ENCODE results near the gene RBBP4.
"Not testable (repeated sequence)": the region's sequence is repeated elsewhere in the genome, so short reads cannot be mapped to it uniquely, and the experiment has no call there.

The RBBP4 gene

DNA sequence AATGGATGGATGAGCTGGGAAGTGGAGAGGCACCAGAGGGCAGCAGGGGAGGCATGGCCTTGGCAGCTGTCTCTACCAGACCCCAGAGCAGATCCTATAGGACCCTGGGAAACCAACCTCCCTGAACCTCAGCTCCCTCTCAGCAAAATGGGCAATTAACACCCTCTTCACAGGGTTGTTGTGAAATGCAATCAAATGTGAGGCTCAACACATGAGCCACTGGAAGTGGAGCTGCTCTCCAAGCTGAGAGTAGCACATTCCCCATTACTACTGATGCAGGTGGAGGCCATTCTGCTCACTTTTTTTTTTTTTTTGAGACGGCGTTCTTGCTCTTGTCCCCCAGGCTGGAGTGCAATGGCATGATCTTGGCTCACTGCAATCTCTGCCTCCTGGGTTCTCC, 58.1 kb downstream of the RBBP4 start:
- H3K27me3 ChIP-seq (ENCODE audit: insufficient read depth, low read length, poor library complexity), result no peaks in the 10 kb centered on the region
- H3K79me2 ChIP-seq (ENCODE audit: insufficient read depth, low read length), result no peaks in the 10 kb centered on the region
- H3K9ac ChIP-seq (ENCODE audit: low read depth, low read length), result no peak overlapping the region
- DNase-seq (no peak), ATAC-seq (ENCODE audit: insufficient read depth, low read depth) (no peak)
- no peaks in the 10 kb centered on the region for H4K20me1 ChIP-seq (ENCODE audit: insufficient read depth, low read length)
- H3K4me2 ChIP-seq (ENCODE audit: insufficient read depth, low read length), result no peak overlapping the region
- TF ChIP-seq EZH2 (IDR thresholded peaks at IDR 0.05; ENCODE audit: borderline replicate concordance, low read depth, low read length, severe bottlenecking), result no peak
- no peak for TF ChIP-seq CTCF (IDR thresholded peaks at IDR 0.05; ENCODE audit: borderline replicate concordance, extremely low read depth, low read length, poor library complexity, severe bottlenecking)
- no peak overlapping the region for H3K27ac ChIP-seq (ENCODE audit: low read length)
- H3K36me3 ChIP-seq (ENCODE audit: insufficient read depth, low read length), result no peaks in the 10 kb centered on the region
- H2AFZ ChIP-seq (ENCODE audit: low read depth, low read length), result no peak overlapping the region
- peaks cover 3% of the 10 kb centered on the region for H3K4me1 ChIP-seq (ENCODE audit: insufficient read depth, low read length)
- H3K9me3 ChIP-seq (ENCODE audit: insufficient read depth, low read length, severe bottlenecking), result no peaks in the 10 kb centered on the region
- H3K4me3 ChIP-seq (ENCODE audit: low read depth in 1 of 2, low read length in 2 of 2), result no peak overlapping the region

- H3K9ac ChIP-seq (ENCODE audit: low read depth, low read length), result no peak overlapping the region
- TF ChIP-seq CTCF (IDR thresholded peaks at IDR 0.05; ENCODE audit: borderline replicate concordance, extremely low read depth, low read length, poor library complexity, severe bottlenecking) (no peak), EZH2 (IDR thresholded peaks at IDR 0.05; ENCODE audit: borderline replicate concordance, low read depth, low read length, severe bottlenecking) (no peak)
- no peaks in the 10 kb centered on the region for H3K9me3 ChIP-seq (ENCODE audit: insufficient read depth, low read length, severe bottlenecking)
- ATAC-seq (ENCODE audit: insufficient read depth, low read depth) (no peak), DNase-seq (no peak)
- H3K27ac ChIP-seq (ENCODE audit: low read length), result no peak overlapping the region
- H3K79me2 ChIP-seq (ENCODE audit: insufficient read depth, low read length), result no peaks in the 10 kb centered on the region
- peaks cover 3% of the 10 kb centered on the region for H3K4me1 ChIP-seq (ENCODE audit: insufficient read depth, low read length)
- no peak overlapping the region for H3K4me3 ChIP-seq (ENCODE audit: low read depth in 1 of 2, low read length in 2 of 2)
- H3K27me3 ChIP-seq (ENCODE audit: insufficient read depth, low read length, poor library complexity), result no peaks in the 10 kb centered on the region
- H3K4me2 ChIP-seq (ENCODE audit: insufficient read depth, low read length), result no peak overlapping the region
- no peaks in the 10 kb centered on the region for H3K36me3 ChIP-seq (ENCODE audit: insufficient read depth, low read length)
- no peaks in the 10 kb centered on the region for H4K20me1 ChIP-seq (ENCODE audit: insufficient read depth, low read length)
- no peak overlapping the region for H2AFZ ChIP-seq (ENCODE audit: low read depth, low read length)
These were observed 58.5 kb downstream of the RBBP4 start for GRCh38 chr1:32709476-32709875.

DNA sequence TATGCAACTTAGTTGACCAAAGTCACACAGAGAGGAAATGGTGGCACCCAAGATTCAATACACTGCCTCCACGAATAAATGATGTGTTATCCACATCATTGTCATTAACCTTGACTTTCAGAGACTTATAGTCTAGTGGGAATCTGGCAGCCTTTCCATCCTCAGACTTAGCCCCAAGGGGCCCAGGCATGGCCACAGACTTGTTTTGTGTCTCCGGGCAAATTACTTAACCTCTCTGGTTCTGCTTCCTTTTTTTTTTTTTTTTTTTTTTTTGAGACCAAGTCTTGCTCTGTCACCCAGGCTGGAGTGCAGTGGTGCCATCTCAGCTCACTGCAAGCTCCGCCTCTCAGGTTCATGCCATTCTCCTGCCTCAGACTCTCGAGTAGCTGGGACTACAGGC, 60.2 kb downstream of the RBBP4 start:
- H3K4me1 ChIP-seq (ENCODE audit: insufficient read depth, low read length); ATAC-seq (ENCODE audit: insufficient read depth, low read depth); H2AFZ ChIP-seq (ENCODE audit: low read depth, low read length); H3K4me3 ChIP-seq (ENCODE audit: low read depth in 1 of 2, low read length in 2 of 2); H3K9ac ChIP-seq (ENCODE audit: low read depth, low read length); DNase-seq; H4K20me1 ChIP-seq (ENCODE audit: insufficient read depth, low read length); H3K4me2 ChIP-seq (ENCODE audit: insufficient read depth, low read length); H3K36me3 ChIP-seq (ENCODE audit: insufficient read depth, low read length); H3K27ac ChIP-seq (ENCODE audit: low read length); H3K79me2 ChIP-seq (ENCODE audit: insufficient read depth, low read length); H3K9me3 ChIP-seq (ENCODE audit: insufficient read depth, low read length, severe bottlenecking); H3K27me3 ChIP-seq (ENCODE audit: insufficient read depth, low read length, poor library complexity): not testable (repeated sequence)

GRCh38 chr1:32713081-32713480, 62.1 kb downstream of the RBBP4 start:
- TF ChIP-seq EZH2 (IDR thresholded peaks at IDR 0.05; ENCODE audit: borderline replicate concordance, low read depth, low read length, severe bottlenecking), result no peak
- TF ChIP-seq CTCF (IDR thresholded peaks at IDR 0.05; ENCODE audit: borderline replicate concordance, extremely low read depth, low read length, poor library complexity, severe bottlenecking), result no peak
- DNase-seq, result no peak
- no peaks in the 10 kb centered on the region for H3K27me3 ChIP-seq (ENCODE audit: insufficient read depth, low read length, poor library complexity)
- H3K79me2 ChIP-seq (ENCODE audit: insufficient read depth, low read length), result no peaks in the 10 kb centered on the region
- H3K9me3 ChIP-seq (ENCODE audit: insufficient read depth, low read length, severe bottlenecking), result no peaks in the 10 kb centered on the region
- no peak overlapping the region for H3K9ac ChIP-seq (ENCODE audit: low read depth, low read length)
- H3K36me3 ChIP-seq (ENCODE audit: insufficient read depth, low read length), result no peaks in the 10 kb centered on the region
- H2AFZ ChIP-seq (ENCODE audit: low read depth, low read length), result no peak overlapping the region
- H3K27ac ChIP-seq (ENCODE audit: low read length), result no peak overlapping the region
- no peaks in the 10 kb centered on the region for H4K20me1 ChIP-seq (ENCODE audit: insufficient read depth, low read length)
- peaks cover 3% of the 10 kb centered on the region for H3K4me1 ChIP-seq (ENCODE audit: insufficient read depth, low read length)
- ATAC-seq (ENCODE audit: insufficient read depth, low read depth), result no peak
- H3K4me2 ChIP-seq (ENCODE audit: insufficient read depth, low read length), result no peak overlapping the region
- H3K4me3 ChIP-seq (ENCODE audit: low read depth in 1 of 2, low read length in 2 of 2), result no peak overlapping the region
